SU-DHL-6 (cell line): ENCODE results near the gene GABBR2.

Experiments used
- H2AFZ ChIP-seq: fragments of 200-600 bp; sonication (generic); 2 replicates; pipeline ENCODE4 v1.6.1; 2014; ENCODE audit warnings: low read depth, mild to moderate bottlenecking, moderate library complexity, mixed read lengths, antibody characterized with exemption, low read length; ENCODE audit not compliant: severe bottlenecking
- H3F3A ChIP-seq: fragments of 200-600 bp; shearing (Covaris generic); 2 replicates; pipeline ENCODE4 v1.6.0; 2016; ENCODE audit warnings: antibody characterized with exemption, mild to moderate bottlenecking; ENCODE audit not compliant: insufficient read depth
- H3K27ac ChIP-seq: fragments of 200-600 bp; sonication (generic); 2 replicates; pipeline ENCODE4 v1.5.1; 2016; ENCODE audit warnings: low read depth, mild to moderate bottlenecking, low read length, moderate library complexity, mixed read lengths
- H3K27me3 ChIP-seq: fragments of 200-600 bp; sonication (generic), shearing (Covaris generic); 2 replicates; pipeline ENCODE4 v1.6.0; 2014; ENCODE audit warnings: mild to moderate bottlenecking, low read length
- H3K36me3 ChIP-seq: fragments of 200-600 bp; sonication (generic); 2 replicates; pipeline ENCODE4 v1.6.1; 2014; ENCODE audit warnings: mild to moderate bottlenecking, low read length, mixed read lengths
- H3K4me2 ChIP-seq: fragments of 300-600, 200-600 bp; shearing (Covaris generic), sonication (generic); 2 replicates; pipeline ENCODE4 v1.6.0; 2014; ENCODE audit warnings: low read length, low read depth, mild to moderate bottlenecking; ENCODE audit not compliant: poor library complexity, severe bottlenecking
- H3K4me3 ChIP-seq: fragments of 200-600 bp; sonication (generic); 2 replicates; pipeline ENCODE4 v1.5.1; 2014; ENCODE audit warnings: antibody characterized with exemption, low read length, mild to moderate bottlenecking, mixed read lengths; ENCODE audit not compliant: insufficient read depth, poor library complexity, severe bottlenecking
- H3K79me2 ChIP-seq: fragments of 200-600 bp; sonication (generic); 2 replicates; pipeline ENCODE4 v1.6.1; 2014; ENCODE audit warnings: mild to moderate bottlenecking, low read length, moderate library complexity; ENCODE audit not compliant: insufficient read depth
- H3K9ac ChIP-seq: fragments of 200-600 bp; sonication (generic); 2 replicates; pipeline ENCODE4 v1.7.0; 2014; ENCODE audit warnings: mild to moderate bottlenecking, low read length
- H3K9me2 ChIP-seq: fragments of 200-600 bp; sonication (generic); replicated peaks from 2 replicates; pipeline ENCODE4 v1.6.1; 2014; ENCODE audit warnings: low read length; ENCODE audit not compliant: insufficient read depth
- H3K9me3 ChIP-seq: fragments of 200-600 bp; sonication (generic); 2 replicates; pipeline ENCODE4 v1.6.1; 2014; ENCODE audit warnings: low read length, mixed read lengths; ENCODE audit not compliant: insufficient read depth
- H4K20me1 ChIP-seq: fragments of 200-600 bp; sonication (generic); 2 replicates; pipeline ENCODE4 v1.6.1; 2014; ENCODE audit warnings: low read depth, mild to moderate bottlenecking, antibody characterized with exemption, low read length, moderate library complexity, mixed read lengths
- EZH2phosphoT487 ChIP-seq: fragments of 200-600 bp; sonication (generic), shearing (Covaris generic); conservative IDR thresholded peaks from 2 replicates; pipeline ENCODE4 v1.6.1; 2018; ENCODE audit warnings: mild to moderate bottlenecking, antibody characterized with exemption, low read length, moderate library complexity, mixed read lengths
- TF ChIP-seq, protein P1 (sequence below): fragments of 200-600 bp; sonication (generic); IDR thresholded peaks from one replicate; pipeline ENCODE4 v1.5.1; 2017; ENCODE audit warnings: antibody characterized with exemption, mild to moderate bottlenecking, low read length, moderate library complexity; ENCODE audit not compliant: insufficient read depth, poor library complexity, severe bottlenecking

Gene GABBR2

DNA sequence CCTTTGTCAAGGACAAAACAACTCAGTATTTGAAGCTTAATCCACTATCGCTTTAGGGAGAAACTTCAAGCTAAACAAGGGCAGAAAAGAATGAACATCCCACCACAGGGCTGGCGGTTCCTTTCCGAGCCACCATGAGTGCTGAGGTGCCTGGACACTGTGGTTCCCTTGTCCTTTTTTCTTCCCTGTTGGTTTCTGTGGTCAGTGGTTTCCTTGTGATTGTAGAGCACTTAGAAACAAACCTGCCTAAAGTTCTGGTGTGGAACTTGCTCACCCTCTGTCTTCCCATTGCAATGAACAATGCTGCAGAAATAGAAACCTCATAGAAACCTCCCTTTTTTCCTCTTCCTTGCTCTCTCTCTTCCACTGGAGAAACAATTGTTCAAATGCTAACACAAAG lies 373.9 kb downstream of the GABBR2 start:
- Histone ChIP-seq H3F3A (no peaks in the 10 kb centered on the region), H3K4me3 (no peak overlapping the region), H3K27me3 (no peaks in the 10 kb centered on the region), H3K9me2 (no peaks in the 10 kb centered on the region), H3K9me3 (no peaks in the 10 kb centered on the region), H3K36me3 (no peaks in the 10 kb centered on the region), H3K4me2 (no peak overlapping the region), H3K27ac (no peak overlapping the region), H3K9ac (no peak overlapping the region), H3K79me2 (no peaks in the 10 kb centered on the region), H4K20me1 (no peaks in the 10 kb centered on the region), H2AFZ (no peak overlapping the region)
- TF ChIP-seq, protein P1, sequence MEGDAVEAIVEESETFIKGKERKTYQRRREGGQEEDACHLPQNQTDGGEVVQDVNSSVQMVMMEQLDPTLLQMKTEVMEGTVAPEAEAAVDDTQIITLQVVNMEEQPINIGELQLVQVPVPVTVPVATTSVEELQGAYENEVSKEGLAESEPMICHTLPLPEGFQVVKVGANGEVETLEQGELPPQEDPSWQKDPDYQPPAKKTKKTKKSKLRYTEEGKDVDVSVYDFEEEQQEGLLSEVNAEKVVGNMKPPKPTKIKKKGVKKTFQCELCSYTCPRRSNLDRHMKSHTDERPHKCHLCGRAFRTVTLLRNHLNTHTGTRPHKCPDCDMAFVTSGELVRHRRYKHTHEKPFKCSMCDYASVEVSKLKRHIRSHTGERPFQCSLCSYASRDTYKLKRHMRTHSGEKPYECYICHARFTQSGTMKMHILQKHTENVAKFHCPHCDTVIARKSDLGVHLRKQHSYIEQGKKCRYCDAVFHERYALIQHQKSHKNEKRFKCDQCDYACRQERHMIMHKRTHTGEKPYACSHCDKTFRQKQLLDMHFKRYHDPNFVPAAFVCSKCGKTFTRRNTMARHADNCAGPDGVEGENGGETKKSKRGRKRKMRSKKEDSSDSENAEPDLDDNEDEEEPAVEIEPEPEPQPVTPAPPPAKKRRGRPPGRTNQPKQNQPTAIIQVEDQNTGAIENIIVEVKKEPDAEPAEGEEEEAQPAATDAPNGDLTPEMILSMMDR = no peak
- TF ChIP-seq EZH2phosphoT487 = no peak

- Histone ChIP-seq H3K27ac (no peak overlapping the region), H3K79me2 (no peaks in the 10 kb centered on the region), H3K4me2 (no peak overlapping the region), H3K9me2 (no peaks in the 10 kb centered on the region), H4K20me1 (no peaks in the 10 kb centered on the region), H3K4me3 (no peak overlapping the region), H3K36me3 (no peaks in the 10 kb centered on the region), H3F3A (no peaks in the 10 kb centered on the region), H2AFZ (no peak overlapping the region), H3K9me3 (no peaks in the 10 kb centered on the region), H3K9ac (no peak overlapping the region), H3K27me3 (no peaks in the 10 kb centered on the region)
- TF ChIP-seq, protein P1 = no peak
- TF ChIP-seq EZH2phosphoT487 = no peak
These were observed 374.8 kb downstream of the GABBR2 start for GRCh38 chr9:98333703-98334582.

DNA sequence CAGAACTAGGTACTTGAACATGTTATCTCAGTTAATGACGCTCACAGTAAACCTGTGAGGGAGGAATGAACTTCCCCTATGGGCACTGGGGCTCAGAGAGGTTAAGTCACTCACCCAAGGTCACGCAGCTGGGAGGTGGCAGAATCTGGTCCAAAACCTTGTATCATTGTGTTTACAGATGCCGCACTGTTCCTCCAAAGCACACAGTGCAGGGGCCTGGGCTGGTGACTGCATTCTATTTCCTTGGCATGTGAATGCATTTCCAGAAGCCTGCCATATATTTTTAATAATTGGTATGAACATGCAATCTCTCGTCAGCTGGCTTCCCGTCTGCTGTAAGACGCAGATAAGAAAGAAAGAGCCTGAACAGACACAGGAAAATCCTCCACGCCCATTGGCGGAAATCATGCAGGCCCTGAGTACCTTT lies 376.3 kb downstream of the GABBR2 start:
- Histone ChIP-seq H3F3A (no peaks in the 10 kb centered on the region), H3K4me2 (no peak overlapping the region), H3K79me2 (no peaks in the 10 kb centered on the region), H4K20me1 (no peaks in the 10 kb centered on the region), H2AFZ (no peak overlapping the region), H3K9me2 (no peaks in the 10 kb centered on the region), H3K4me3 (no peak overlapping the region), H3K9ac (no peak overlapping the region), H3K27ac (no peak overlapping the region), H3K27me3 (no peaks in the 10 kb centered on the region), H3K36me3 (no peaks in the 10 kb centered on the region), H3K9me3 (no peaks in the 10 kb centered on the region)
- no peak for TF ChIP-seq EZH2phosphoT487
- TF ChIP-seq, protein P1 = no peak
